GM21447 (cell line): ENCODE measurements around the gene FMNL2.

Source experiments
- ATAC-seq: cut with Tn5 transposase; IDR thresholded peaks from one replicate; pipeline ENCODE4 v1.9.1; 2021; ENCODE audit not compliant: unreplicated experiment

The FMNL2 gene

GRCh38 chr2:152402780-152403759 is 68.1 kb downstream of the FMNL2 start:
- no peak for ATAC-seq

- peak; percentile 1 for ATAC-seq
Measured at GRCh38 chr2:152405206-152406118, 70.5 kb downstream of the FMNL2 start.

- ATAC-seq: peak; percentile 42
Measured at GRCh38 chr2:152406119-152406835, 71.3 kb downstream of the FMNL2 start.

- ATAC-seq: no peak
Measured at GRCh38 chr2:152406836-152407161, 71.8 kb downstream of the FMNL2 start.

GRCh38 chr2:152407204-152407721 is 72.3 kb downstream of the FMNL2 start:
- ATAC-seq: peak; percentile 87

GRCh38 chr2:152407806-152408205 is 72.8 kb downstream of the FMNL2 start:
- no peak for ATAC-seq

- ATAC-seq: no peak
Measured at GRCh38 chr2:152408254-152408653, 73.3 kb downstream of the FMNL2 start.

GRCh38 chr2:152409386-152410164 is 74.6 kb downstream of the FMNL2 start:
- no peak for ATAC-seq

GRCh38 chr2:152410165-152410597 is 75.2 kb downstream of the FMNL2 start:
- no peak for ATAC-seq

- ATAC-seq: no peak
Measured at GRCh38 chr2:152411154-152411553, 76.2 kb downstream of the FMNL2 start.

GRCh38 chr2:152413228-152414030 is 78.5 kb downstream of the FMNL2 start:
- ATAC-seq: no peak

- no peak for ATAC-seq
Measured at GRCh38 chr2:152415231-152415642, 80.3 kb downstream of the FMNL2 start.

GRCh38 chr2:152415796-152416195 is 80.8 kb downstream of the FMNL2 start:
- no peak for ATAC-seq

GRCh38 chr2:152418688-152419087 is 83.7 kb downstream of the FMNL2 start:
- ATAC-seq: no peak

- ATAC-seq: no peak
Measured at GRCh38 chr2:152419944-152420343, 85.0 kb downstream of the FMNL2 start.

- ATAC-seq: no peak
Measured at GRCh38 chr2:152420363-152420762, 85.4 kb downstream of the FMNL2 start.

- ATAC-seq: no peak
Measured at GRCh38 chr2:152420936-152421335, 86.0 kb downstream of the FMNL2 start.

GRCh38 chr2:152421521-152422370 is 86.8 kb downstream of the FMNL2 start:
- ATAC-seq: peak; percentile 88
